Thyroid gland (tissue), 4 donors: ENCODE data around the gene POMP.

Experiments used
- CTCF ChIP-seq, 6 experiments: fragments of 200-600 bp in 3 of 6; fragments of 450-650 bp in 3 of 6; sonication (generic) in 3 of 6; IDR thresholded peaks; one replicate each; pipeline ENCODE4 v1.5.1; 2016 to 2019; ENCODE audit warnings: antibody characterized with exemption in 6 of 6, mild to moderate bottlenecking in 2 of 6, inconsistent platforms in 1 of 6, moderate library complexity in 1 of 6
- POLR2A ChIP-seq, 2 donors: fragments of 450-650 bp; IDR thresholded peaks; one replicate each; pipeline ENCODE4 v1.6.1; 2017; ENCODE audit warnings: antibody characterized with exemption in 2 of 2, mild to moderate bottlenecking in 2 of 2, moderate library complexity in 1 of 2

GRCh38 chr13:28637714-28638355 is 21.1 kb upstream of the POMP start:
- no peak for TF ChIP-seq CTCF (IDR thresholded peaks at IDR 0.05)
- TF ChIP-seq POLR2A (IDR thresholded peaks at IDR 0.05): no peak
